Keratinocyte (primary cell): Measurements from ENCODE around the gene CRELD1. TPM values are rescaled to one million over a fixed set of nuclear protein-coding genes. Genes with fewer than 3 reads are reported as not detected.

ENCODE experiments used
- DNase-seq: peaks from one replicate; pipeline ENCODE4 v3.0.0-alpha.2; 2011; ENCODE audit warnings: low read depth, missing footprints, low spot score
- FAIRE-seq: peaks from 2 replicates; lab custom pipeline; 2011; peaks lifted over from hg19 to GRCh38; lab: Jason Lieb, UNC
- H2AFZ ChIP-seq: 2 replicates; pipeline ENCODE4 v1.6.0; 2012; ENCODE audit warnings: low read length, control low read depth, inconsistent platforms; ENCODE audit not compliant: control insufficient read depth
- H3K27ac ChIP-seq: 2 replicates; pipeline ENCODE4 v1.5.1; 2011; ENCODE audit warnings: low read length; ENCODE audit not compliant: control insufficient read depth, insufficient read depth
- H3K27me3 ChIP-seq: 3 replicates; pipeline ENCODE4 v1.6.0; 2011; ENCODE audit warnings: low read length; ENCODE audit not compliant: control insufficient read depth, insufficient read depth; ENCODE audit errors: extremely low read depth
- H3K36me3 ChIP-seq, 2 experiments: 2 replicates in 1 of 2; 3 replicates in 1 of 2; pipeline ENCODE4 v1.5.1; 2011; ENCODE audit warnings: low read length in 2 of 2, mild to moderate bottlenecking in 1 of 2; ENCODE audit not compliant: control insufficient read depth in 2 of 2, insufficient read depth in 2 of 2; ENCODE audit errors: extremely low read depth in 1 of 2
- H3K4me1 ChIP-seq: 3 replicates; pipeline ENCODE4 v1.5.1; 2011; ENCODE audit warnings: low read length; ENCODE audit not compliant: control insufficient read depth, insufficient read depth; ENCODE audit errors: extremely low read depth
- H3K4me2 ChIP-seq: 3 replicates; pipeline ENCODE4 v1.6.0; 2011; ENCODE audit warnings: low read depth, low read length; ENCODE audit not compliant: control insufficient read depth, insufficient read depth; ENCODE audit errors: extremely low read depth
- H3K4me3 ChIP-seq, 3 experiments: fragments of 200-600 bp in 1 of 3; sonication (generic) in 1 of 3; 2 replicates in 2 of 3; 3 replicates in 1 of 3; pipeline ENCODE4 v1.5.1; 2011 to 2016; ENCODE audit warnings: low read length in 3 of 3, mild to moderate bottlenecking in 3 of 3, control low read depth in 2 of 3, inconsistent platforms in 1 of 3, low read depth in 1 of 3, mixed read lengths in 1 of 3, mixed run types in 1 of 3, moderate library complexity in 1 of 3; ENCODE audit not compliant: control insufficient read depth in 2 of 3, insufficient read depth in 2 of 3; ENCODE audit errors: extremely low read depth in 1 of 3
- H3K79me2 ChIP-seq: 2 replicates; pipeline ENCODE4 v1.6.0; 2012; ENCODE audit warnings: low read length; ENCODE audit not compliant: control insufficient read depth, insufficient read depth
- H3K9ac ChIP-seq: 3 replicates; pipeline ENCODE4 v1.6.0; 2011; ENCODE audit warnings: low read length; ENCODE audit not compliant: control insufficient read depth, insufficient read depth; ENCODE audit errors: extremely low read depth
- H3K9me1 ChIP-seq: 3 replicates; pipeline ENCODE4 v1.6.0; 2011; ENCODE audit warnings: low read length; ENCODE audit not compliant: control insufficient read depth, insufficient read depth; ENCODE audit errors: extremely low read depth
- H3K9me3 ChIP-seq: 2 replicates; pipeline ENCODE4 v1.5.1; 2012; ENCODE audit warnings: low read depth, low read length; ENCODE audit not compliant: control insufficient read depth
- H4K20me1 ChIP-seq: 3 replicates; pipeline ENCODE4 v1.6.0; 2011; ENCODE audit warnings: low read length; ENCODE audit not compliant: control insufficient read depth, insufficient read depth; ENCODE audit errors: extremely low read depth
- CTCF ChIP-seq, 3 experiments: IDR thresholded peaks in 1 of 3; conservative IDR thresholded peaks in 1 of 3; optimal IDR thresholded peaks in 1 of 3; 2 replicates in 2 of 3; 3 replicates in 1 of 3; pipeline versions ENCODE3 to v1.5.1; 2011; ENCODE audit warnings: low read length in 3 of 3, mild to moderate bottlenecking in 3 of 3, moderate library complexity in 2 of 3, control low read depth in 1 of 3, inconsistent platforms in 1 of 3; ENCODE audit not compliant: insufficient read depth in 2 of 3; ENCODE audit errors: extremely low read depth in 1 of 3
- EZH2 ChIP-seq: IDR thresholded peaks from one replicate; pipeline ENCODE4 v1.6.1; 2012; ENCODE audit warnings: inconsistent platforms, mild to moderate bottlenecking, low read length, moderate library complexity
- dilution Hi-C: fragments of 300-500 bp; cut with MboI; formaldehyde crosslinking; loops from one replicate; pipeline ENCODE4 v1.7.0; 2020; ENCODE audit warnings: low sequenced_read_pairs; ENCODE audit not compliant: extremely low pct_ligation_motif_present
- polyA plus RNA-seq, 5 experiments: library from polyadenylated mRNA; depleted of rRNA in 3 of 5; stranded (reverse) in 3 of 5; stranded (forward) in 1 of 5; unstranded in 1 of 5; fragments of >200 nt; gene quantifications; 1 replicate in 1 of 5; 2 replicates in 3 of 5; 3 replicates in 1 of 5; pipeline versions ENCODE4 v1.2.1 to v1.2.3, GENCODE V29; 2011 to 2012; ENCODE audit warnings: missing spikeins in 2 of 5, low read depth in 1 of 5, low replicate concordance in 1 of 5

Gene CRELD1
- polyA plus RNA-seq, 1 donor (not counting 4 experiments of a cell fraction or from before 2014, with no cell fraction given), result 11.2 TPM

GRCh38 chr3:9951598-9951961 lies 17.9 kb downstream of the CRELD1 start:
- Histone ChIP-seq H3K79me2 (no peaks in the 10 kb centered on the region), H3K4me2 (peak overlapping the region; percentile 39), H3K4me1 (peaks cover 3% of the 10 kb centered on the region), H2AFZ (no peak overlapping the region), H3K27me3 (no peaks in the 10 kb centered on the region), H3K4me3 (peak overlapping the region in 1 of 3 experiments; percentile 66), H3K9me3 (no peaks in the 10 kb centered on the region), H3K9me1 (no peaks in the 10 kb centered on the region), H3K9ac (no peak overlapping the region), H3K27ac (no peak overlapping the region), H3K36me3 (no peaks in the 10 kb centered on the region), H4K20me1 (no peaks in the 10 kb centered on the region)
- DNase-seq (no peak), FAIRE-seq (no peak)
- TF ChIP-seq CTCF (optimal IDR thresholded peaks at IDR 0.05 in 1 of 3, IDR thresholded peaks at IDR 0.05 in 1 of 3, conservative IDR thresholded peaks at IDR 0.05 in 1 of 3; ENCODE audit: extremely low read depth in 1 of 3, insufficient read depth in 2 of 3, low read length in 3 of 3) (no peak), EZH2 (no peak)
- dilution Hi-C loops, result no loop called here

- H3K27me3 ChIP-seq, result no peaks in the 10 kb centered on the region
- no peaks in the 10 kb centered on the region for H3K36me3 ChIP-seq
- H3K4me2 ChIP-seq, result peak within 1 kb of the TSS; percentile 39
- DNase-seq (no peak), FAIRE-seq (no peak)
- H2AFZ ChIP-seq, result peak within 1 kb of the TSS; percentile 28
- H3K79me2 ChIP-seq, result no peaks in the 10 kb centered on the region
- H3K4me1 ChIP-seq, result peaks cover 3% of the 10 kb centered on the region
- H3K9ac ChIP-seq, result no peak within 1 kb of the TSS
- no peaks in the 10 kb centered on the region for H3K9me3 ChIP-seq
- H4K20me1 ChIP-seq, result no peaks in the 10 kb centered on the region
- H3K9me1 ChIP-seq, result no peaks in the 10 kb centered on the region
- dilution Hi-C loops, result no loop called here
- no peak within 1 kb of the TSS for H3K27ac ChIP-seq
- H3K4me3 ChIP-seq, result peak within 1 kb of the TSS; percentile 33 to 66 (median 55)
- TF ChIP-seq EZH2 (no peak), CTCF (optimal IDR thresholded peaks at IDR 0.05 in 1 of 3, IDR thresholded peaks at IDR 0.05 in 1 of 3, conservative IDR thresholded peaks at IDR 0.05 in 1 of 3; ENCODE audit: extremely low read depth in 1 of 3, insufficient read depth in 2 of 3, low read length in 3 of 3) (no peak)
Measured at GRCh38 chr3:9951962-9952805, 18.6 kb downstream of the CRELD1 start, which contains the start of gene PRRT3. TSS of gene PRRT3 (minus strand) at chr3:9952408. CDS start at chr3:9950115, 2,293 bp downstream.
